ENCODE results near the gene KAT14. TPM values are rescaled to one million over a fixed set of nuclear protein-coding genes. Genes with fewer than 3 reads are reported as not detected.
"Not testable (repeated sequence)": the region's sequence is repeated elsewhere in the genome, so short reads cannot be mapped to it uniquely, and the experiment has no call there.

KAT14 gene
- total and polyA plus RNA-seq, 2 donors, result 9.8 to 17.1 TPM

DNA sequence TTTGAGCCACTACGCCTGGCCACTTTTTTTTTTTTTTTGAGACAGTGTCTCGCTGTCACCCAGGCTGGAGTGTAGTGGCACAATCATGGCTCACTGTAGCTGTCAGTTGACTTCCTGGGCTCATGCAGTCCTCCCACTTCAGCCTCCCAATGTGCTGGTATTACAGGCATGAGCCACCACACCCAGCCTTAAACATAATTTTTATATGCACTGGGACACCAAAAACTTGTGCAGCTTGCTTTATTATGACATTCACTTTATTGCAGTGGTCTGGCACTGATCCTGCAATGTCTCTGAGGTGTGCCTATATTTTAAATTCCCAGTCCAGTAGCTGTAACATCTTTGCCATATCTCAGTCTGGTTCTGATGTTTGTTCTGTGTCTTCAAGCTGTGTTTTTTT lies 34.7 kb downstream of the KAT14 start:
- Histone ChIP-seq H3K4me1 (ENCODE audit: control insufficient read depth in 2 of 2, insufficient read depth in 2 of 2, low read length in 2 of 2) (no peaks in the 10 kb centered on the region), H3K27ac (ENCODE audit: low read depth in 1 of 2, low read length in 1 of 2) (no peak overlapping the region), H3K9me3 (ENCODE audit: control insufficient read depth in 2 of 2, insufficient read depth in 1 of 2, low read length in 1 of 2) (no peaks in the 10 kb centered on the region), H3K36me3 (ENCODE audit: control insufficient read depth in 2 of 2, insufficient read depth in 2 of 2, low read length in 1 of 2) (peaks cover 11 to 12% of the 10 kb centered on the region in 2 donors), H3K27me3 (ENCODE audit: control insufficient read depth in 2 of 2, insufficient read depth in 1 of 2, low read length in 1 of 2) (no peaks in the 10 kb centered on the region), H3K4me3 (ENCODE audit: low read length in 2 of 2) (no peak overlapping the region)
- DNase-seq (ENCODE audit: low read depth in 6 of 9, low spot score in 9 of 9), result no peak
- WGBS, result 97% methylated on average over 2 of the region's 2 CpGs

DNA sequence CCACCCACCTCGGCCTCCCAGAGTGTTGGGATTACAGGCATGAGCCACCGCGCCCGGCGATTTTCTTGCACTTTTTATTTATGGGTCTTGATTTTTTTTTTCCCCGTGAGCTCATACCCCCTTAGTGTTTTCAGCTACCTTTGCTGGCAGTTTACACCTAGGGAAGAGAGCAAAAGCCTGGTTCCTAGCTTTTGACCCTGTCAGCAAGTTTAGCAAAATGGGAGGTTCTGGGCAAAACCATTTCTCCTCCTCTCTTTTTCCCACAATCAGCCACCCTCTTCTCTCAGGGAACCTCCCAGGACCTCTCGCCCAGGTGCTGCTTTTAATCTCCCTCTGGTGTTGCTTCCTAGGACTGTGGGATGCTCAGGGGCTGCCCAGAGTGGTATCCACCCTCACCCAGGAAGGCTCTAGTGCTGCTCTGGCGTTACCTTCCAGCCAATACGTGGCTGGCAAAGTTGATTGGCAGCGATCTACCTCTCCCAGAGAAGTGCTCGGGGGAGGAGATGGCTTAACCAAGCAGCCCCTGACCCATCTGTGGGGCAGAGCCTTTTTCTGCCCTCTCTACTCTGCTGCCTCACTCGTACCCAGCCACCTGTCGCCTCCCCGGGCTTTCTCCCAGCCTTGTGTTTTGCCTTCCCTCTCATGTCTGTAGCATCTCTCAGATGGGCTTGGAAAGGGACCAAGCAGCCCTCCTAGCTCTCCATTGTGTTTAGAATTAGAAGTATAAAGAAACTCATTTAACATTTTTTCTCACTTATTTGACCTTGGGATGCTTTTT lies 37.4 kb downstream of the KAT14 start:
- no peaks in the 10 kb centered on the region for H3K4me1 ChIP-seq (ENCODE audit: control insufficient read depth in 2 of 2, insufficient read depth in 2 of 2, low read length in 2 of 2)
- H3K27me3 ChIP-seq (ENCODE audit: control insufficient read depth in 2 of 2, insufficient read depth in 1 of 2, low read length in 1 of 2), result no peaks in the 10 kb centered on the region
- H3K9me3 ChIP-seq (ENCODE audit: control insufficient read depth in 2 of 2, insufficient read depth in 1 of 2, low read length in 1 of 2), result peaks cover 0 to 4% of the 10 kb centered on the region in 2 donors
- DNase-seq (ENCODE audit: low read depth in 6 of 9, low spot score in 9 of 9), result no peak
- no peak overlapping the region for H3K4me3 ChIP-seq (ENCODE audit: low read length in 2 of 2)
- 96% methylated on average over 14 of the region's 14 CpGs for WGBS
- no peak overlapping the region for H3K27ac ChIP-seq (ENCODE audit: low read depth in 1 of 2, low read length in 1 of 2)
- H3K36me3 ChIP-seq (ENCODE audit: control insufficient read depth in 2 of 2, insufficient read depth in 2 of 2, low read length in 1 of 2), result peaks cover 11 to 12% of the 10 kb centered on the region in 2 donors

GRCh38 chr20:18176318-18176785 lies 38.7 kb downstream of the KAT14 start:
- Histone ChIP-seq H3K9me3 (ENCODE audit: control insufficient read depth in 2 of 2, insufficient read depth in 1 of 2, low read length in 1 of 2) (peaks cover 0 to 4% of the 10 kb centered on the region in 2 donors), H3K27ac (ENCODE audit: low read depth in 1 of 2, low read length in 1 of 2) (no peak overlapping the region), H3K27me3 (ENCODE audit: control insufficient read depth in 2 of 2, insufficient read depth in 1 of 2, low read length in 1 of 2) (no peaks in the 10 kb centered on the region), H3K36me3 (ENCODE audit: control insufficient read depth in 2 of 2, insufficient read depth in 2 of 2, low read length in 1 of 2) (peaks cover 9 to 12% of the 10 kb centered on the region in 2 donors), H3K4me3 (ENCODE audit: low read length in 2 of 2) (no peak overlapping the region), H3K4me1 (ENCODE audit: control insufficient read depth in 2 of 2, insufficient read depth in 2 of 2, low read length in 2 of 2) (no peaks in the 10 kb centered on the region)
- 84% methylated on average over 8 of the region's 8 CpGs for WGBS
- DNase-seq (ENCODE audit: low read depth in 6 of 9, low spot score in 9 of 9), result no peak

- not testable (repeated sequence) for H3K4me1 ChIP-seq (ENCODE audit: control insufficient read depth in 2 of 2, insufficient read depth in 2 of 2, low read length in 2 of 2); DNase-seq (ENCODE audit: low read depth in 6 of 9, low spot score in 9 of 9); H3K9me3 ChIP-seq (ENCODE audit: control insufficient read depth in 2 of 2, insufficient read depth in 1 of 2, low read length in 1 of 2); H3K27me3 ChIP-seq (ENCODE audit: control insufficient read depth in 2 of 2, insufficient read depth in 1 of 2, low read length in 1 of 2); H3K27ac ChIP-seq (ENCODE audit: low read depth in 1 of 2, low read length in 1 of 2); H3K4me3 ChIP-seq (ENCODE audit: low read length in 2 of 2)
- H3K36me3 ChIP-seq (ENCODE audit: control insufficient read depth in 2 of 2, insufficient read depth in 2 of 2, low read length in 1 of 2), result peaks cover 15 to 23% of the 10 kb centered on the region in 2 donors
Observed at GRCh38 chr20:18180366-18180765, 42.7 kb downstream of the KAT14 start.

- no peak for DNase-seq (ENCODE audit: low read depth in 6 of 9, low spot score in 9 of 9)
- Histone ChIP-seq H3K9me3 (ENCODE audit: control insufficient read depth in 2 of 2, insufficient read depth in 1 of 2, low read length in 1 of 2) (peaks cover 1 to 4% of the 10 kb centered on the region in 2 donors), H3K36me3 (ENCODE audit: control insufficient read depth in 2 of 2, insufficient read depth in 2 of 2, low read length in 1 of 2) (peaks cover 14 to 25% of the 10 kb centered on the region in 2 donors), H3K27ac (ENCODE audit: low read depth in 1 of 2, low read length in 1 of 2) (no peak overlapping the region), H3K4me3 (ENCODE audit: low read length in 2 of 2) (no peak overlapping the region), H3K27me3 (ENCODE audit: control insufficient read depth in 2 of 2, insufficient read depth in 1 of 2, low read length in 1 of 2) (no peaks in the 10 kb centered on the region), H3K4me1 (ENCODE audit: control insufficient read depth in 2 of 2, insufficient read depth in 2 of 2, low read length in 2 of 2) (no peaks in the 10 kb centered on the region)
- 100% methylated on average over 1 of the region's 1 CpG for whole genome bisulfite sequencing
Observed at GRCh38 chr20:18180815-18181214, 43.2 kb downstream of the KAT14 start.

DNA sequence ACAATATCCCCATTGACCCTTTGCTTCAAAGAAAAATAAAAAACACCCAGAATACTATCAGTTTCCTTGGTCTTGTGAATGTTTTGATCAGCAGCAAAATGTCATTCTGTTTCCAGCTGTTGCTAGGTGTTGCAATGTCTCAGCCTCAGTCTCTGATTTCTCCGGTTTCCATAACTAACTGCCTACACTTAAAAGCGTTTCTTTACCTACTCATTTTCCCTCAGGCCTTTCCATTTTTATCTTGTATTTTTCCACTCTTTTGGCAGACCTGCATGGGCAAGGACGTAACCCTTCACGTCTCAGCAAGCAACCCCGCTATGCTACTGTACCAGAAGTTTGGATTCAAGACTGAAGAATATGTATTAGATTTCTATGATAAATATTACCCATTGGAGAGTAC lies 49.4 kb downstream of the KAT14 start:
- Histone ChIP-seq H3K27me3 (ENCODE audit: control insufficient read depth in 2 of 2, insufficient read depth in 1 of 2, low read length in 1 of 2) (no peaks in the 10 kb centered on the region), H3K36me3 (ENCODE audit: control insufficient read depth in 2 of 2, insufficient read depth in 2 of 2, low read length in 1 of 2) (peaks cover 22 to 40% of the 10 kb centered on the region in 2 donors), H3K4me1 (ENCODE audit: control insufficient read depth in 2 of 2, insufficient read depth in 2 of 2, low read length in 2 of 2) (no peaks in the 10 kb centered on the region), H3K4me3 (ENCODE audit: low read length in 2 of 2) (no peak overlapping the region), H3K9me3 (ENCODE audit: control insufficient read depth in 2 of 2, insufficient read depth in 1 of 2, low read length in 1 of 2) (peaks cover 0 to 1% of the 10 kb centered on the region in 2 donors), H3K27ac (ENCODE audit: low read depth in 1 of 2, low read length in 1 of 2) (no peak overlapping the region)
- 95% methylated on average over 5 of the region's 5 CpGs for WGBS
- DNase-seq (ENCODE audit: low read depth in 6 of 9, low spot score in 9 of 9), result no peak

DNA sequence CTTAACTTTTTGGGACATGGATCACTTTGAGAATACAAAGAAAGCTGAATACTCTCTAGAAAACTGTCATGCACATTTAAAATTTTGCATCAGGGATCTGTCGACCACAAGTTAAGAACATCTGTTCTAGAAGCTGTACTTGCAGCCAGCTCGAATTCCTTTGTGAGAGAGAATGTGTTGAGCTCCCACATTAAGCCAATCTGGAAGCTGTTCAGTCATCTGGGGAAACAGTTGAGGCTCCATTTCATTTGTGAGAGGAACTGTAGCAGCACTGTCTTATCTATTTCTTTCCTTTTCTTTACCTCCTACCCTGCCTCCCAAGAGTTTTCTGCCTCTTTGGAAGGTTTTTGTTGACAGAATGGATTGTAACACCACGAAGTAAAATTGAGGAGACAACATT lies 50.8 kb downstream of the KAT14 start:
- 88% methylated on average over 3 of the region's 3 CpGs for WGBS
- Histone ChIP-seq H3K27ac (ENCODE audit: low read depth in 1 of 2, low read length in 1 of 2) (no peak overlapping the region), H3K9me3 (ENCODE audit: control insufficient read depth in 2 of 2, insufficient read depth in 1 of 2, low read length in 1 of 2) (no peaks in the 10 kb centered on the region), H3K27me3 (ENCODE audit: control insufficient read depth in 2 of 2, insufficient read depth in 1 of 2, low read length in 1 of 2) (no peaks in the 10 kb centered on the region), H3K4me1 (ENCODE audit: control insufficient read depth in 2 of 2, insufficient read depth in 2 of 2, low read length in 2 of 2) (no peaks in the 10 kb centered on the region), H3K4me3 (ENCODE audit: low read length in 2 of 2) (no peak overlapping the region), H3K36me3 (ENCODE audit: control insufficient read depth in 2 of 2, insufficient read depth in 2 of 2, low read length in 1 of 2) (peaks cover 19 to 33% of the 10 kb centered on the region in 2 donors)
- DNase-seq (ENCODE audit: low read depth in 6 of 9, low spot score in 9 of 9), result no peak

DNA sequence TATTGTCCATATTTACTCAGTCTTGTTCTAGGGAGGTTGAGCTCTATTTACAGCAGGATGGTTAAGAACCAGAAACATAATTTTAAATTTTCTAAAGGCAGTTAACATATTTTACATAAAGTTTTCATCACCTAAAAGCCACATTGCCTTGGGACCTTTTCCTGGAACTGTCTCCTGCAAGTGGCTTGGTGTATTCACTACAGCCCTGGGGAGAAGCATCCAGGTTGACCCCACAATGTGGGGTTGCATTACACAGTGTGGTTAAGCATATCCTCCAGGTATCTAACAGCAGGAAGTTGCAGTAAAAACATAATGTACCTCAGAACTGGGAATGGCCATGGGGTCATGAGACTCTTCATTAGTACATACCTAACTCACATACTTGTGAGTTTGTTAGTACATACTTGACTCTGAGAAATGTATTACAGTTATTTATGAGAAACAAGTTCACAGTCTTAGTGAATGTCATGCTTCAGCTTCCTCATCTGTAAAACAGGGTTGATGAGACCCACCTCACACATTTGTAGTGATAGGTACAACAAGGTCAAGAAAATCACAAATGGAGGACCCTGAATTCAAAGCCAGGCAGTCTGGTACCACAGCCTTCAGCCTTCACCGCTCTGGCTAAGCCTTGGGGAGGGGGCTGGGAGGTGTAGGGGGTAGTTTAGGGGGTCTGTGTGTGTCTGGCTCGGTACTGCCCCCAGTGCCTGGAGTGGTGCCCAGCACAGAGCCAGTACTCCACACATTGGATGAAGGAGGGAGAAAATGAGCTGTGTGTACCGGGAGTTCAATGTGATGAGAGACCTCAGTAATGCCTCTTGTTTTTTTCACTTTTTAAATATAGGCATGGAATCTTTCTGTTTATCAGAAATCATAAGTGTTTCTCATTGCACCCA lies 52.9 kb downstream of the KAT14 start:
- Histone ChIP-seq H3K27ac (ENCODE audit: low read depth in 1 of 2, low read length in 1 of 2) (peak overlapping the region in 1 of 2 donors; percentile 11), H3K27me3 (ENCODE audit: control insufficient read depth in 2 of 2, insufficient read depth in 1 of 2, low read length in 1 of 2) (no peaks in the 10 kb centered on the region), H3K9me3 (ENCODE audit: control insufficient read depth in 2 of 2, insufficient read depth in 1 of 2, low read length in 1 of 2) (no peaks in the 10 kb centered on the region), H3K4me1 (ENCODE audit: control insufficient read depth in 2 of 2, insufficient read depth in 2 of 2, low read length in 2 of 2) (no peaks in the 10 kb centered on the region), H3K4me3 (ENCODE audit: low read length in 2 of 2) (no peak overlapping the region), H3K36me3 (ENCODE audit: control insufficient read depth in 2 of 2, insufficient read depth in 2 of 2, low read length in 1 of 2) (peaks cover 14 to 17% of the 10 kb centered on the region in 2 donors)
- DNase-seq (ENCODE audit: low read depth in 6 of 9, low spot score in 9 of 9), result no peak
- 96% methylated on average over 3 of the region's 3 CpGs for WGBS

DNA sequence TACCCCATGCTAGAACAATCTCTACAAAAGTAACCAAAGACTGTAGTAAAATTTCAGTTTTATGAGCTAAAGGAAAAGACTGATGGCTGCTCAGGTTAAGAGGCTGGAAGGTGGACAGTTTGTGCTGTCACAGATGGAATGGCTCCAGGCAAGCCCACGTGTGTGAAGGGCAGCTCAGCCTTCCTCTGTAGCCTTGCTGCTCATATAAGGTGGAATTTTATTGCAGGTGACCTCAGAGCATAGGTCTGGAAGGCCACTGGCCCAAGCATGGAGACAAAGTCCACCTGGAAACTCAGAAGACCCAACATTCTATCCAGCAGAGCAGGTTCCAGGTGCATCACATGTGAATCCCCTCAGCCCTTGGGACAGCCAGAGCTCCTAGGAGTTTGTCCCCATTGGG lies 53.6 kb downstream of the KAT14 start:
- H3K27me3 ChIP-seq (ENCODE audit: control insufficient read depth in 2 of 2, insufficient read depth in 1 of 2, low read length in 1 of 2), result no peaks in the 10 kb centered on the region
- H3K4me3 ChIP-seq (ENCODE audit: low read length in 2 of 2), result no peak overlapping the region
- H3K36me3 ChIP-seq (ENCODE audit: control insufficient read depth in 2 of 2, insufficient read depth in 2 of 2, low read length in 1 of 2), result peaks cover 10% of the 10 kb centered on the region in 2 donors
- DNase-seq (ENCODE audit: low read depth in 6 of 9, low spot score in 9 of 9), result no peak
- no peaks in the 10 kb centered on the region for H3K9me3 ChIP-seq (ENCODE audit: control insufficient read depth in 2 of 2, insufficient read depth in 1 of 2, low read length in 1 of 2)
- no peaks in the 10 kb centered on the region for H3K4me1 ChIP-seq (ENCODE audit: control insufficient read depth in 2 of 2, insufficient read depth in 2 of 2, low read length in 2 of 2)
- H3K27ac ChIP-seq (ENCODE audit: low read depth in 1 of 2, low read length in 1 of 2), result no peak overlapping the region
- WGBS, result 96% methylated on average over 1 of the region's 1 CpG
